NCI-H524 (cell line): ENCODE measurements around the gene ABCF3.

Source experiments
- DNase-seq, 2 experiments: peaks; one replicate each; lab custom pipeline; 2025; lab: John Stamatoyannopoulos, UW

Gene ABCF3

DNA sequence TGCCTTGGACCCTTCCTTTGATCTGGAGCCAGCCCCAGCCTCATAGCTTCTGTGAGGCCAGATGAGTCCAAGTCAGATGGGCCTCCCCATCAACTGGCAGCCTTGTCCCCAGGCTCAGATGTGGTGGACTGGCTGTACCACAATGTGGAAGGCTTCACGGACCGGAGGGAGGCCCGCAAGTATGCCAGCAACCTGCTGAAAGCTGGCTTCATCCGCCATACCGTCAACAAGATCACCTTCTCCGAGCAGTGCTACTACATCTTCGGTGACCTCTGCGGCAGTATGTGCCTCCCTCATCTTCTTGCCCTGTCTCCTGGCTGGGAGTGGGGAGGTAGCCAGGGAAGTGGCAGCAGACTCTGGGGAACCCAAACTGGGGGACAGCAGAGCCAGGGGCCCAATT is 18.2 kb upstream of the ABCF3 start:
- DNase-seq: no peak

DNA sequence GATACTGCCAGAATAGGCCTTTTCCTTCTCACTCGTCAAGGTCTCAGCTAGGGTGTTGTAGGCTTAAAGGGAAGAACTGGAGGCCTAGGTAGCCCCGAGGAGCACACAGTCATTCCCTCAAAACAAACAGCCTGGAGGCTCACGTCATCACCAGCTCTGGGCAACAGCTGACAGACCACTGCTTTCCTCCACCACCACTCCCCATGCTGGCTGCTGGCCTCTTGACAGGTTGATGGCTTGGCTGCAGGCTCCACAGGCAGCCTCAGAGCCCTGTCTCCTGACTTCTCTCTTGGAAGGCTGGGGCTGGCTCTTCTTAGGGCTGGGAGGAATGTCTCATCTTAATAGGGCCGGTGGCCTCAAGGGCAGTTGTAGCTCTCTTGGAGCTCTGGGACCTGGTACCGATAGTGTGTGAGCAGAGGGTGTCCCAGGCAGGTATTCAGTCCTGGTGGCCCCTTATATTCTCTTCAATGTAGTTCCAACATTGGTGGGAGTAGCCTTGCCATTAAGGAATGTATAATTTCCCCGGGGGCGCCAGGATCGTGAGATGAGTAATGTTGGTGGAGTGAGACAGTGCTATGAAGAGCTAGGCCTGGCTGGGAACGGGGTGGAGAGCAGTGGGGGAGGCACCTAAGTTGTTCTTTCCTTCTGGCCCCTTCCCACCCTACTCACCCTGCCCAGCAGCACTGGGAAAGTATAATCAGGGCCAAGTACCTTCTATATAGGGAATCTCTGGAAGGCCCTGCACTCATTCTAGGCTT is 17.5 kb upstream of the ABCF3 start:
- no peak for DNase-seq

DNA sequence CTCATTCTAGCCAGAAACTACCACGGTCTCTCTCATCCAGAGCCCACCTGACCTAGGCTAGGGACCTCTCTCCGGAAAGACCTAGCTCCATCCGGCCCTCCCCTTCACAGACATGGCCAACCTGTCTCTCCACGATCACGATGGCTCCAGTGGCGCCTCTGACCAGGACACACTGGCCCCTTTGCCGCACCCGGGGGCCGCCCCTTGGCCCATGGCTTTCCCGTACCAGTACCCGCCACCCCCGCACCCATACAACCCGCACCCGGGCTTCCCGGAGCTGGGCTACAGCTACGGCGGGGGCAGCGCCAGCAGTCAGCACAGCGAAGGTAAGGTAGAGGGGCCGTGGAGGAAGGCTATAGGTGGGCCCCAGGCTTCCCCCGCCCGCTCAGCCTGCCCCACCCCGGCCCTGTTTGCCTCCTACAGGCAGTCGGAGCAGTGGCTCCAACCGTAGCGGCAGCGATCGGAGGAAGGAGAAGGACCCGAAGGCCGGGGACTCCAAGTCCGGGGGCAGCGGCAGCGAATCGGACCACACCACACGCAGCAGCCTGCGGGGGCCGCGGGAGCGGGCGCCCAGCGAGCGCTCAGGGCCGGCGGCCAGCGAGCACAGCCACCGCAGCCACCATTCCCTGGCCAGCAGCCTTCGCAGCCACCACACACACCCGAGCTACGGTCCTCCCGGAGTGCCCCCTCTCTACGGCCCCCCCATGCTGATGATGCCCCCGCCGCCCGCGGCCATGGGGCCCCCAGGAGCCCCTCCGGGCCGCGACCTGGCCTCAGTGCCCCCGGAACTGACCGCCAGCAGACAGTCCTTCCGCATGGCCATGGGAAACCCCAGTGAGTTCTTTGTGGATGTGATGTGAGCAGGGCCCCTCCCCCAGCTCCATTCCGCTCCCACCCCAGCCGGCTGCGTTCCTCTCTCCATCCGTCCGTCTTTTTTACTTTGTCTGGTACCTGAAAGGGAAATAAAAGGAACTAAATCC is 15.8 kb upstream of the ABCF3 start:
- no peak for DNase-seq

DNA sequence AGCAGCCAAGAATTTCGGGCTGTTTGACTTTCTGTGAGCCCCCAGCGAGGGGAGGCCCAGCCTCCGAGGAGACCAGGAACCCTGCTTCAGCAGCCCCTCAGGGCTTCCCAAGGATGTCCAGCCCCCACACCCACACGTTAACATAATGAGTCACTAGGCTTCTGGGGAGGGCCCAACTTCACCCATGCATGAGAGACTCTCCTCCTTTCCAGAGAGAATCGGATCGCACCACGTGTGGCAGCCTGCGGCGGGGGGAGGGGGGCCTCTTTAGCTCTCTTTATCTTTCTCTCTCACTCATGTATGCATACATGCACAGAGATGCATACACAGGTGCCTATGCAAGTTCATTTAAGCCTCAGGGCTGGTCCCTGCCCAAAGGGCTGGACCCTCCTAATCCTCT is 14.4 kb upstream of the ABCF3 start:
- DNase-seq: no peak

DNA sequence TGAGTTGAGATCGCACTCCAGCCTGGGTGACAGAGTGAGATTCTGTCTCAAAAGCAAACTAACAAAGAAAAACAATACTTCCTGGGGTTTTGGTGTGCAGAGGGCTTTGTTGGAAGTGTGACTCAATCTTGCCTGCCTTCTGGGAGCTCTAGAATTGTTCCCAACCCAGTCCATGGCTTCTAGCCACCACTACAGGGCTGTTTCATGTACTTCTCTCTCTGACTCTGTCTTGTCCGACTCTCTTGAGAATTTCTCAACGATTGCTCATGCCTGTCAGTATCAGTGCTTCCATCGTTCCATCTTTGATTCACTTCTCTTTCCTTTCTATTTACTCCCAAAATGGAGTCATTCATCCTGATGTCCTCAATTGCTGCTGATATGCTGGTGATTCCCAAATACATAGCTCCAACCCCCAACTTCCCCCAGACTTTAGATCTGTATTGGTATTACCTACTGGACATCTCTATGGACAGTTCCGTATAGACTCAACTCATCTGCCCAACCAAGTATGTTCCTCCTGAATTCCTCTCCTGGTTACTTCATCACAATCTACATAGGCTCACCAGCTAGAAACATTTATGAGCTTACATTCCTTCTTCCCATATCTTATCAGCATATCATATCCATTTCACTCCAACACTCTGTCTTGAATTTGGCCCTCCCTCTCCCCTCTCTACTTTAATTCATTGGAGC is 13.2 kb upstream of the ABCF3 start:
- DNase-seq: no peak

DNA sequence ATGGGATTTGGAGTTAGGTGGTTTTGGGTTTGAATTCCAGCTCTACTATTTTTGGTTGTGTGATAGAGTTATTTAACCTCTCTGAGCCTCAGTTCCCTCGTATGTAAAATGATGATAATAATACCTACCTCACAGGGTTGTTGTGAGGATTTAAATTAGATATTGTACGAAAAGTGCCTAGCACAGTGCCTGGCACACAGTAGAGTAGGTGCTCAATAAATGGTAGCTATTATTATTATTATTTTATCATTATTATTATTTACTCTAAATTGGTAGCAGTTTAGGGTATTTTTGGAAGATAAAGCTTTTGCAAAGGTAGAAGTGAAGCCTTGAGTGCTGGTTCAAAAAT is 12.7 kb upstream of the ABCF3 start:
- no peak for DNase-seq

DNA sequence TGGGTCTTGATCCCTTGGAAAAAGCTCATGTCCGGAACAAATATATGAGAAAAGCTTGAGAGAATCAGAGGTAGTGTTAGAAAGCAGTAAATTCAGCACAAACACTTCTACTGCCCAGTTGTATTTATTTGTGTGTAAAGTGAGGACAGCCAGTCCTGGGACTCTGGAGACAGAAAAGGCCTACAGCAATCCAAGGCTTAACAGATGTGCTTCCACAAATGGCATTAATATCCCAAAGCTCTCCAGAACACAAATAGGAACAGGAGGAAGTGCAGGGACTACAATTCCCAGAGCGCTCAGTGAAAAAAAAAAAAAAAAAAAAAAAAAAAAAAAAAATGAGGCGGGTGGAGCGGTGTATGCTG is 11.7 kb upstream of the ABCF3 start:
- DNase-seq: no peak

DNA sequence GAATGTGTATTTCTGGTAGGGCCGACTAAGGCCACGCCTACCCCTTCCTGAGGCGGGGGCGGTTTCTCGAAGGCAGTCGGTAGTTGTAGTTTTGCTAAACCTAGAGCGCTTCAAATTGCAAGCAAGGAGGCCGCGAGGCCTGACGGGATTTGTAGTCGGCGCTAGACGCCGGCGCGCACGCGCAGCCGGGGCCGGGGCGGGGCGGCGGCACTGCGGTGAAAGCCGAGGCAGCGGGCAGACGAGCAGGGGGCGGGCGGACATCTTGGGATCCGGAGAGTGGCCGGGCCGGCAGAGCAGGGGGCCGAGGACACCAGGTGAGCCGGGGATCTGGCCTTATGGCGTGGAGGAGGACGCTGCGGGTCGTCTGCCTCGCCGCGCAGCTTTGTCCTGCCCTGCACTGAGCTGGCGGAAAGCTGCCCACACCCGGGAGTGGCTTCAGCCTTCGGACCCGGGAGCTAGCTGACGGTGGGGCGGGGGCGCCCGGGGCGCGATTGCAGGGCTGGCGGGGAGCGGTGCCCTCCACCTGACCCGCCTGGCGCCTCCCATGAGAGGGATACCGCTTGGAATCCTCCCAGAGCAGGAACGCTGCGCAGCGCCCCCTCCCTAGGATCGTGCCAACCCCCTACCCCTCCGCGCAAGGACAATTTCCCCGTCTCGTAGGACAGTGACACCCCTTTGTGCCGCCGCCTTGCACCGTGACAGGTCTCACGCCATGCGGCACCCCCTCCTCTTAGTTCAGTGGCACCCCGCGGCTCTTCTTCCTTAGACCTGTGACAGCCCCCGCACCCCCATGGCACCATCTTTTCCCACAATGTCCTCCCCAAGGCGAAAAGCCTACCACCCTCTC is 11.1 kb upstream of the ABCF3 start, which contains the start of gene AP2M1:
AP2M1 (plus strand) TSS at position 210 of the 847 bp plus-strand sequence. CDS start 2,139 bp downstream, outside the sequence.
- DNase-seq: peak; percentile 99 to 100

DNA sequence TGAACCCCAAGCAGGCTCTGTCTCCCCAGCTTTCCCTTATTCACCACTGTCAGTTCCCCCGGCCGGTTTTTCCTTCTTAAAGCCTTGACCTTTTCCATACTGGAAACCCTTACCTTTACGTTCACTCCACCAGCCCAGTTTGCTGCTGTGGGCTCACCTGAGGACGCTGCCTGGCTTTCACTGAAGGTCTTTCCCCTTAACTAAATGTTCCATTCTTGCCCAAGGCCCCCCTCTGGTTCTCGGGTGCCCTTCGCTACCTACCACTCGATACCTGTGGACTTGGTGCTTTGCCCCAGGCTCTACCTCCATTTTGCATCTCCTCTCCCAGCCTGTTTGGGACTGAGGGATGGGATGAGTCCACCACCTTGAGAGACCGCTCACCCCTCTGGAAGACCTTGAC is 10.5 kb upstream of the ABCF3 start:
- no peak for DNase-seq

DNA sequence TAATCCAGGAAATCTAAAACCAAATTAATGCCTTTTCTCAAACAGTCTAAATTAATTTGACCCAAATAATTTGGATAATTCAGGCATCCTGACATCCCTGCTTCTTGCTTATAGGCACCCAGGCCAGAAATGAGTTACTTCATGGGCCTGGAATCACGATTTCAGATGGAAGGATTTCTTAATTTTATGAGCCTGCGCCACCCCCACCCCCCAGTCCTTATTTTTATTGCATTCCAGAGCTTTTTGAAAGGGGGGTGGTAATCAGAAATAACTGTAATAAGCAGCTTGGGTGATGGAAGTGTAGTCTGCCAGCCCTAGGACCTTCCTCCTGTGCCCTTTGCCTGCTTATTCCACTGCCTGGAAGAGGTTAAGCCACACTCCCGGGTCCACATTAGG is 10.0 kb upstream of the ABCF3 start:
- DNase-seq: no peak

DNA sequence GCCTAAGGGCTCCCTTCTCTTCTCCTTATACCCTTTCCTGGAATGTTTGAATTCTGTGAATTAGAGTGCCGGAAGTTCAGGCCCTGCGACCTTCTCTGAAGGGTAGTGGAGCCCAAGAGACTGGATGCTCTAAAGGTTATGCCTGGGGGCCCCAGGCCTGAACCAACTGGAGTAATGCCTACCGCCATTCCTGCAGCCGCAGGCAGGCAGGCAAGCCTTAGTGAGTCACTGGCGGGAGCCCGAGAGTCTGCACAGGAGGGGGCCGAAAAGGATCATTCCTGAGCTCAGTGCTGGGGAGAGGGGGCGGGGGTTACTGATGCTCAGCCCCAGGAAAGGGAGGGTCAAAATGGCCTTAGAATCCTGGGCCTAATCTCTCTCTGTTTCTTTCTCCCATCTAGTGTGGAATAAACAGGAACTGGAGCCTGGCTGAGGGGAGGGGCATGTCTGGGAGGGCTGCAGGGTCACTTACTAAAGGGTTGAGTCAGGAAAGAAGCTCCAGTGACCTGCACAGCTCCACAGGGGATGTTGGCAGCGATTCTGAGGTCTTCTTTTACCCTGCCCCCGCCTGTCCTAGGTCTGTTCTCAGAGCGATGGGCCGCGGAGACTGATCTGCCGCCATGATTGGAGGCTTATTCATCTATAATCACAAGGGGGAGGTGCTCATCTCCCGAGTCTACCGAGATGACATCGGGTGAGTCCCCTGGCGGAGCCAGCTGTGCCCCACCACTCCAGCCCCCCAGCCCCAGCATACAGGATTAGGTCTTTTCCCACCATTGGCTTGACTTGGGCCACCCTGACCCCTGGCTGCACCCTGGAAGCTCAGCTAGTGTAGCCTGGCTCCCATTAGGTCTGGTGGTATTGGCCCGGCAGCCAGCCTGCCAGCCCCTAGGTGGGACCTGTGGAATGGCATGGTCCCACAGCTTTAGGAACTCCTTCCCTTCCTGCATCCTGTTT is 9.3 kb upstream of the ABCF3 start:
- peak in 1 of 2 experiments; percentile 7 for DNase-seq

DNA sequence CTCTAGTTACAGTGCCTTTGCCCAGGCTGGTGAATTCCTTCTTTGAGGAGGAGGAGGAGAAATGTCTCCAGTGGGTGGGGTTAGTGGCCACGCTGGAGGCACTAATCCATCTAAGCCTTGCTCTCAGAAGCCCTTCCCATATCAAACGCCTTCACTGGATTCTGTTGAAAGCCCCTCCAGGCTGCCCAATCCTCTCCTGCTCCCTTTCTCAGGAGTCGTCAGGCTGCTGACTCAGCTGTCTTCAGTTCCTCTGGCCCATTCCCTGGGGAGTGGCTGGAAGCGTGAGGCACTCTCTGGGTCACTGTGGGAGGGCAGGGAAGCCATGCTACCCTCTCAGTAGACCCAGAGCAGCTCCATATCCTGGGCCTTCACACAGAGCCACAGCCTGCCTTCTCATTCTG is 8.7 kb upstream of the ABCF3 start:
- DNase-seq: no peak

DNA sequence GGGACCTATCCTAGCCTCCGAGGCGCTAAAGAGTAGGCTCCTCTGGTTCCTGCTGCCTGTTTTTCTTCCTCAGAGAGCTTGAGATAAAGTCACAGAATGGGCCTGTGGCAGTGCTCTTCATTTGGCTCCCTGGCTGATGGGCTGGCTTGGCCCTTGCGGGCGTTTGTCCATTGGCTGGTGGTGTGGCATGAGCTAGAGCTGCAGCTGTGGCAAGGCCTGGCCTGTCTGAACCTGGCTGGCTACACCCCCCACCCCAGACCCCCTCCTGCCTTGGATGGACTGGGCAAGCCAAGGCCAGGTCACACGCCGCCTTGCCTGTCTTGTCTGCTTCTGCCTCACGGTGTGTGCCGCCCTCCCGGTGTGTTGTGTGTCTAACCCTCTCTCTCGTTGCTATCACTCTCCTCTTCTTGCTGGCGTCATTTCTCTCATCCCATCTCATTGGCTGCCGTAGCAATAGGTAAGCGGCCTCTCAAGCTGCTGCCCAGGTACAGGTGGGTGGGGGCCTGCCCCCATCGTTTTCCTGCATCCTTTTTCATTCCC is 8.2 kb upstream of the ABCF3 start:
- no peak for DNase-seq

DNA sequence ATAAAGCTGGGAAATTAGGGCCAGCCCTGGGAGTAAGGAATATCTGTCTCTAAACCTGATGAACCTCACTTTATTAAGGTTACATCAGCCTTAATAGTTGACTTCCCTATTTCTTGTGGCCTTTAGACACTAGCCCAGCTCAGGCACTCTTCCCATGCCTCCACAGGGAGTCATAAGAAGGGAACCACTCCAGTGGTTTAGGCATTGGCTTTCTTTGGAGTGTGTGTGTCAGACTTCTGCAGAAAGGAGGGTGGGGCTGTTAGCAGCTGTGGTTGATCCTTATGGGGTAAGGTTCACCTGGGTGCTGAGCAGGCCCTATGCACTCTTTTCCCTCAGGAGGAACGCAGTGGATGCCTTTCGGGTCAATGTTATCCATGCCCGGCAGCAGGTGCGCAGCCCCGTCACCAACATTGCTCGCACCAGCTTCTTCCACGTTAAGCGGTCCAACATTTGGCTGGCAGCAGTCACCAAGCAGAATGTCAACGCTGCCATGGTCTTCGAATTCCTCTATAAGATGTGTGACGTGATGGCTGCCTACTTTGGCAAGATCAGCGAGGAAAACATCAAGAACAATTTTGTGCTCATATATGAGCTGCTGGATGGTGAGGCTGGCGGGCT is 7.4 kb upstream of the ABCF3 start:
- DNase-seq: no peak

DNA sequence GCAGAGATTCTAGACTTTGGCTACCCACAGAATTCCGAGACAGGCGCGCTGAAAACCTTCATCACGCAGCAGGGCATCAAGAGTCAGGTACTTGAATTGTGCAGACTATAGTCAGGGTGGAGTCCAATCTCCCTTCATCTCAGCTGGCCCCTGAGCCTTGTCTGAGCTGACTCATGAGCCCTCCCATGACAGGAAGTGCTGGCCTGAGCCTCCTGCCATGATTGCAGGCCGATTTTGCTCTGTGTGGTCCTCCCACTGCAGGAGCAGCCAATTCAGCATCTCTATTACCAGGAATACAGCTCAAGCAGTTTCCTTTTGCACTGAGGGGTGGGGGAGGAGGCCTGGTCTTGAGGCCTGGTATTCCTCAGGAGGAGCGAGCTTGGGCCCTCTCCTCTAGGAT is 5.8 kb upstream of the ABCF3 start:
- DNase-seq: no peak

DNA sequence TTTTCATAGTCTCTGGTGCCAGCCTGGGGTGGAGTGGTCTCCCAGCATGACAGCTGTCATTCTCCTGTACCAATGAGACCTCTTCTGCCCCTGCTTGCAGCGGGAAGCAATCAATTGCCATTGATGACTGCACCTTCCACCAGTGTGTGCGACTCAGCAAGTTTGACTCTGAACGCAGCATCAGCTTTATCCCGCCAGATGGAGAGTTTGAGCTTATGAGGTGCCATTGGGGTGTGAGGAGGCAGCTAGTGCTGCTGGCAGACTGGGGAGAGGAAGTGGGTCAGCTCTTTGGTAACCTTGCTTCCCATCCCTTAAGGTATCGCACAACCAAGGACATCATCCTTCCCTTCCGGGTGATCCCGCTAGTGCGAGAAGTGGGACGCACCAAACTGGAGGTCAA is 4.4 kb upstream of the ABCF3 start:
- DNase-seq: no peak

DNA sequence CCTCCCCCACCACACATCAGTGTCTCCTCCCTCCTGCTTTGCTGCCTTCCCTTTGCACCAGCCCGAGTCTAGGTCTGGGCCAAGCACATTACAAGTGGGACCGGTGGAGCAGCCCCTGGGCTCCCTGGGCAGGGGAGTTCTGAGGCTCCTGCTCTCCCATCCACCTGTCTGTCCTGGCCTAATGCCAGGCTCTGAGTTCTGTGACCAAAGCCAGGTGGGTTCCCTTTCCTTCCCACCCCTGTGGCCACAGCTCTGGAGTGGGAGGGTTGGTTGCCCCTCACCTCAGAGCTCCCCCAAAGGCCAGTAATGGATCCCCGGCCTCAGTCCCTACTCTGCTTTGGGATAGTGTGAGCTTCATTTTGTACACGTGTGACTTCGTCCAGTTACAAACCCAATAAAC is 2.3 kb upstream of the ABCF3 start:
- no peak for DNase-seq

DNA sequence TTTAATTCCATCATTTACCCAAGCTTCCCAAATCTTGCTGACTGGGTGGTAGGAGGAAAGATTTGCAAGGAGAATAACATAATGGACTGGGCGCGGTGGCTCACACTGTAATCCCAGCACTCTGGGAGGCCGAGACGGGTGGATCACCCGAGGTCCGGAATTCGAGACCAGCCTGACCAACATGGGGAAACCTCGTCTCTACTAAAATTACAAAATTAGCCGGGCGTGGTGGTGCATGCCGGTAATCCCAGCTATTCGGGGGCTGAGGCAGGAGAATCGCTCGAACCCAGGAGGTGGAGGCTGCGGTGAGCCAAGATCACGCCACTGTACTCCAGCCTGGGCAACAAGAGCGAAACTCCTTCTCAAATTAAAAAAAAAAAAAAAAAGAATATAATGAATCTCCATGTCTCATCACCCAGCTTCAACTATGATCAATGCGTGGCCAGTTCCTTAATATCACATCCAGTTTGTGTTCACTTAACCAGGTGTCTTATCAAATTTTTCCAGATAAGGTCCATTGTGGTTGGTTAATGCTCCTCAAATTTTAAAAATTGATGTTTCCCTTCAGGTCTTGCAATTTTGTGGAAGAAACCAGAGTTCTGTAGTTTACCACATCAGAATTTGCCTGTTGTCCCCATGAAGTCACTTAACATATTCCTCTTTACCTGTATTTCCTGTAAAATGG is 1.3 kb upstream of the ABCF3 start:
- no peak for DNase-seq
